Upper lobe of left lung (tissue), 4 donors: ENCODE measurements around the gene FBXO45.

Experiments
- EP300 ChIP-seq, 4 donors: sonication (generic); formaldehyde crosslinking; IDR thresholded peaks; one replicate each; pipeline ENCODE4 v1.5.1; 2017; ENCODE audit warnings: antibody characterized with exemption in 4 of 4, control low read depth in 2 of 4
- POLR2A ChIP-seq, 4 donors: fragments of 450-650 bp; IDR thresholded peaks; one replicate each; pipeline ENCODE4 v1.5.1; 2016 to 2017; ENCODE audit warnings: antibody characterized with exemption in 4 of 4, mild to moderate bottlenecking in 2 of 4
- POLR2AphosphoS5 ChIP-seq, 2 donors: sonication (generic); formaldehyde crosslinking; IDR thresholded peaks; one replicate each; pipeline ENCODE4 v1.5.1; 2017; ENCODE audit warnings: antibody characterized with exemption in 2 of 2
- TF ChIP-seq, protein P1 (sequence below), 6 experiments: fragments of 450-650 bp in 4 of 6; fragments of 200-600 bp in 2 of 6; sonication (generic) in 2 of 6; IDR thresholded peaks; one replicate each; pipeline ENCODE4 v1.5.1; 2016 to 2019; ENCODE audit warnings: antibody characterized with exemption in 6 of 6

DNA sequence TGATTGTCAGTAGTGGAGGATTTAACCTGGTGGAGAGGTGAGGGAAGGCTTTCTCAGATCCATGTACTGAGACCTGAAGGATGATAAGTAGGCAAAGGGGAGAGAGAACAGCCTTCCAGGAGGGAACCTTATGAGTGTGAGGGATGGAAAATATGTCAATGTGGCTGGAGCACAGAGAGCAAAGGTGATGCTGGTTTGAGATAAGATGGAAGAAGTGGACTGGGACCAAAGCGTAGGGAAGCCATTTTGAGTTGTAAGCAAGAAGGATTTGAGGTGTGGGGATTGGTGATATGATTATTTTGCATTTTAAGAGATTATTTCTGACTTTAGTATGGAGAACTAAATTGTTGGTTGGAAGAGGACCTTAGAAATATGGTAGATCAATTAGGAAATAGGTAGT is 3.9 kb downstream of the FBXO45 start:
- TF ChIP-seq EP300 (IDR thresholded peaks at IDR 0.05) (no peak), POLR2A (IDR thresholded peaks at IDR 0.05) (no peak), POLR2AphosphoS5 (IDR thresholded peaks at IDR 0.05) (no peak)
- TF ChIP-seq, protein P1, sequence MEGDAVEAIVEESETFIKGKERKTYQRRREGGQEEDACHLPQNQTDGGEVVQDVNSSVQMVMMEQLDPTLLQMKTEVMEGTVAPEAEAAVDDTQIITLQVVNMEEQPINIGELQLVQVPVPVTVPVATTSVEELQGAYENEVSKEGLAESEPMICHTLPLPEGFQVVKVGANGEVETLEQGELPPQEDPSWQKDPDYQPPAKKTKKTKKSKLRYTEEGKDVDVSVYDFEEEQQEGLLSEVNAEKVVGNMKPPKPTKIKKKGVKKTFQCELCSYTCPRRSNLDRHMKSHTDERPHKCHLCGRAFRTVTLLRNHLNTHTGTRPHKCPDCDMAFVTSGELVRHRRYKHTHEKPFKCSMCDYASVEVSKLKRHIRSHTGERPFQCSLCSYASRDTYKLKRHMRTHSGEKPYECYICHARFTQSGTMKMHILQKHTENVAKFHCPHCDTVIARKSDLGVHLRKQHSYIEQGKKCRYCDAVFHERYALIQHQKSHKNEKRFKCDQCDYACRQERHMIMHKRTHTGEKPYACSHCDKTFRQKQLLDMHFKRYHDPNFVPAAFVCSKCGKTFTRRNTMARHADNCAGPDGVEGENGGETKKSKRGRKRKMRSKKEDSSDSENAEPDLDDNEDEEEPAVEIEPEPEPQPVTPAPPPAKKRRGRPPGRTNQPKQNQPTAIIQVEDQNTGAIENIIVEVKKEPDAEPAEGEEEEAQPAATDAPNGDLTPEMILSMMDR (IDR thresholded peaks at IDR 0.05): no peak
